ENCODE data around the gene CACNA1H. TPM values are rescaled to one million over a fixed set of nuclear protein-coding genes. Genes with fewer than 3 reads are reported as not detected.

Gene CACNA1H
- total RNA-seq, 1 donor from 2014 or later = 0.02 TPM

- ChIA-PET CTCF (no interaction called here), POLR2A (no interaction called here)
- Mint-ChIP-seq H3K27ac (no peak overlapping the region), H3K4me3 (no peak overlapping the region), H3K27me3 (peaks cover 9% of the 10 kb centered on the region), H3K9me3 (no peaks in the 10 kb centered on the region), H3K4me1 (peaks cover 1% of the 10 kb centered on the region), H3K36me3 (ENCODE audit: low read depth) (no peaks in the 10 kb centered on the region)
- DNase-seq (no peak), ATAC-seq (ENCODE audit: low read depth) (no peak)
- intact Hi-C loops (cut with micrococcal nuclease) = no loop called here
- TF ChIP-seq CTCF (IDR thresholded peaks at IDR 0.05) = no peak
These were observed 6.5 kb downstream of the CACNA1H start for GRCh38 chr16:1159325-1159972.

GRCh38 chr16:1159973-1160772 is 7.3 kb downstream of the CACNA1H start:
- intact Hi-C loops (cut with micrococcal nuclease) = no loop called here
- no peaks in the 10 kb centered on the region for H3K9me3 Mint-ChIP-seq
- peaks cover 7% of the 10 kb centered on the region for H3K27me3 Mint-ChIP-seq
- DNase-seq (no peak), ATAC-seq (ENCODE audit: low read depth) (no peak)
- POLR2A ChIA-PET = no interaction called here
- no peaks in the 10 kb centered on the region for H3K4me1 Mint-ChIP-seq
- H3K36me3 Mint-ChIP-seq (ENCODE audit: low read depth) = no peaks in the 10 kb centered on the region
- CTCF ChIA-PET = no interaction called here
- H3K27ac Mint-ChIP-seq = no peak overlapping the region
- no peak for TF ChIP-seq CTCF (IDR thresholded peaks at IDR 0.05)
- no peak overlapping the region for H3K4me3 Mint-ChIP-seq

- H3K27me3 Mint-ChIP-seq = peaks cover under 1% of the 10 kb centered on the region
- intact Hi-C loops (cut with micrococcal nuclease) = no loop called here
- ChIA-PET POLR2A (no interaction called here), CTCF (no interaction called here)
- H3K27ac Mint-ChIP-seq = no peak overlapping the region
- no peak for TF ChIP-seq CTCF (IDR thresholded peaks at IDR 0.05)
- H3K9me3 Mint-ChIP-seq = no peaks in the 10 kb centered on the region
- no peak for ATAC-seq (ENCODE audit: low read depth)
- no peaks in the 10 kb centered on the region for H3K4me1 Mint-ChIP-seq
- no peak overlapping the region for H3K4me3 Mint-ChIP-seq
- H3K36me3 Mint-ChIP-seq (ENCODE audit: low read depth) = no peaks in the 10 kb centered on the region
- no peak for DNase-seq
These were observed 8.0 kb downstream of the CACNA1H start for GRCh38 chr16:1160773-1161348.

GRCh38 chr16:1162701-1163566 is 10.0 kb downstream of the CACNA1H start:
- CTCF ChIA-PET = no interaction called here
- intact Hi-C loops (cut with micrococcal nuclease) = no loop called here
- Mint-ChIP-seq H3K4me1 (no peaks in the 10 kb centered on the region), H3K9me3 (no peaks in the 10 kb centered on the region), H3K4me3 (no peak overlapping the region), H3K27ac (no peak overlapping the region), H3K36me3 (ENCODE audit: low read depth) (no peaks in the 10 kb centered on the region), H3K27me3 (no peaks in the 10 kb centered on the region)
- ATAC-seq (ENCODE audit: low read depth) (no peak), DNase-seq (no peak)
- TF ChIP-seq CTCF (IDR thresholded peaks at IDR 0.05) = no peak
- POLR2A ChIA-PET = no interaction called here
